ENCODE data around the gene PCDHGB4.

- TF ChIP-seq, protein P1, sequence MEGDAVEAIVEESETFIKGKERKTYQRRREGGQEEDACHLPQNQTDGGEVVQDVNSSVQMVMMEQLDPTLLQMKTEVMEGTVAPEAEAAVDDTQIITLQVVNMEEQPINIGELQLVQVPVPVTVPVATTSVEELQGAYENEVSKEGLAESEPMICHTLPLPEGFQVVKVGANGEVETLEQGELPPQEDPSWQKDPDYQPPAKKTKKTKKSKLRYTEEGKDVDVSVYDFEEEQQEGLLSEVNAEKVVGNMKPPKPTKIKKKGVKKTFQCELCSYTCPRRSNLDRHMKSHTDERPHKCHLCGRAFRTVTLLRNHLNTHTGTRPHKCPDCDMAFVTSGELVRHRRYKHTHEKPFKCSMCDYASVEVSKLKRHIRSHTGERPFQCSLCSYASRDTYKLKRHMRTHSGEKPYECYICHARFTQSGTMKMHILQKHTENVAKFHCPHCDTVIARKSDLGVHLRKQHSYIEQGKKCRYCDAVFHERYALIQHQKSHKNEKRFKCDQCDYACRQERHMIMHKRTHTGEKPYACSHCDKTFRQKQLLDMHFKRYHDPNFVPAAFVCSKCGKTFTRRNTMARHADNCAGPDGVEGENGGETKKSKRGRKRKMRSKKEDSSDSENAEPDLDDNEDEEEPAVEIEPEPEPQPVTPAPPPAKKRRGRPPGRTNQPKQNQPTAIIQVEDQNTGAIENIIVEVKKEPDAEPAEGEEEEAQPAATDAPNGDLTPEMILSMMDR (IDR thresholded peaks at IDR 0.05), result no peak
- TF ChIP-seq ESRRA (IDR thresholded peaks at IDR 0.05; ENCODE audit: borderline replicate concordance, low read length) (no peak), POLR2A (IDR thresholded peaks at IDR 0.05; ENCODE audit: low read length) (no peak), KDM1A (IDR thresholded peaks at IDR 0.05; ENCODE audit: low read depth) (no peak), RFX5 (IDR thresholded peaks at IDR 0.05) (no peak)
Observed at GRCh38 chr5:141360685-141361084, 26.8 kb upstream of the PCDHGB4 start.
